CD4-positive, alpha-beta T cell treated with Interferon alpha-2 for 1 hour (primary cell): Measurements from ENCODE around the gene RAB10.

Experiments
- DNase-seq, 2 donors: peaks; one replicate each; pipeline ENCODE4 v3.0.0-alpha.2; 2020 to 2022

RAB10 gene

DNA sequence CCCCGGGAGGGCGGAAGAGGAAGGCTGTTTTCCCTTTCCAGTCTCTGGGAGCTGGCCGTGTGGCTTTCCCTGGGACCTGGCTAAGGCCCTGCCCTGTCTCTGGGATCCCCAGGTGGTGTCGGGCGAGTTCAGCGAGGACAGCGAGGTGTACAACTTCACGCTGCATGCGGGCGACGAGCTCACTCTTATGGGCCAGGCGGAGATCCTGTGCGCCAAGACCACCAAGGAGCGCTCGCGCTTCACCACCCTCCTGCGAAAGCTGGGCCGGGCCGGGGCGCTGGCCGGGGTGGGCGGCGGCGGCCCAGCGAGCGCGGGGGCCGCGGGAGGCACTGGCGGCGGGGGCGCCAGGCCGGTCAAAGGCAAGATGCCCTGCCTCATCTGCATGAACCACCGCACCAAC lies 150.2 kb downstream of the RAB10 start:
- no peak for DNase-seq

DNA sequence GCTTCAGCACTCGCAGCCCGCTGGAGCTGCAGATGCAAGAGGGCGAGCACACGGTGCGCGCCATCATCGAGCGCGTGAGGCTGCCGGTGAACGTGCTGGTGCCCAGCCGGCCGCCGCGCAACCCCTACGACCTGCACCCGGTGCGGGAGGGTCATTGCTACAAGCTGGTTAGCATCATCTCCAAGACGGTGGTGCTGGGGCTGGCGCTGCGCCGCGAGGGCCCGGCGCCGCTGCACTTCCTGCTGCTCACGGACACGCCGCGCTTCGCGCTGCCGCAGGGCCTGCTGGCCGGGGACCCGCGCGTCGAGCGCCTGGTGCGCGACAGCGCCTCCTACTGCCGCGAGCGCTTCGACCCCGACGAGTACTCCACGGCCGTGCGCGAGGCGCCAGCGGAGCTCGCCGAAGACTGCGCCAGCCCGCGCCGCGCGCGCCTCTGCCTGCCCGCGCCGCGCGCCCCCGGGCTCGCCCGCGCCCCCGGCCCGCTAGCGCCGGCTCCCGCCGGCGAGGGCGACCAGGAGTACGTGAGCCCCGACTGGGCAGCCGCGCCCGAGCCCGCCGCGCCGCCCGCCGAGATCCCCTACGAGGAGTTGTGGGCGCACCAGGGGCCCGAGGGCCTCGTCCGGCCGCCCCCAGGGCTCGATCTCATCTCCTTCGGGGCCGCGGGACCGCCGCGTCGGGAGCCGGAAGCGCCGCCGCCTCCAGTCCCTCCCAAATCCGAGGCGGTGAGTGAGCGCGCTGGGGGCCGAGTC lies 150.8 kb downstream of the RAB10 start:
- DNase-seq, result peak; percentile 87 to 91

DNA sequence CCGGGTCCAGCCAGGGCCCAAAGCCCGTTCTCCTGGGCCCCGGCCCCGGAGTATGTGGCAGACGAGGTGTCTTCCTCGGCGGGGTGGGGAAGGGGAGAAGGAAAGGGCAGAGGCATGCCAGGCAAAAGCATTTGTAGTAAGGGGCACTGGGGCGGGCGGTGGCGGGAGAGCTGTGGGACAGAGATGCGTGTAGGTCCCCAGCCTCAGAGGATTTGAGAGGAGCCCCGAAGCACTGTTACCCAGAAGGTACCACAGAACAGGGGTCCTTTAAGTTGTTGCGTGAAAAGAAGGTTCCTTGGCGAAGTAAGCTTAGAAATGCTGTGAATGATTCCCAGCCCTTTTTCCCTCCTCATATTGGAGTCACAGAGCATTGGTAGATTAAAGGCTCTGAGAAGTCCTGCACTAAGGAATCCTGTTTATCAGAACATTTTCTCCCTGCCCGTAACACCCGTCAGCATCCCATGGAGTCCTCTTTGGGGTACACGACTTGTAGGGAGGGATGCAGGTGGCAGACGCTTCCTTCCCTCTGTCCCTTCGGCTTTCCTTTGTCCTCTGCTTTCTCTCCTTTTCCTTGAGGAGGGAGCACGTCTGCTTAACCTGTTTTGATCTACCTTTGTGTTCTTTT lies 151.5 kb downstream of the RAB10 start:
- DNase-seq, result no peak

DNA sequence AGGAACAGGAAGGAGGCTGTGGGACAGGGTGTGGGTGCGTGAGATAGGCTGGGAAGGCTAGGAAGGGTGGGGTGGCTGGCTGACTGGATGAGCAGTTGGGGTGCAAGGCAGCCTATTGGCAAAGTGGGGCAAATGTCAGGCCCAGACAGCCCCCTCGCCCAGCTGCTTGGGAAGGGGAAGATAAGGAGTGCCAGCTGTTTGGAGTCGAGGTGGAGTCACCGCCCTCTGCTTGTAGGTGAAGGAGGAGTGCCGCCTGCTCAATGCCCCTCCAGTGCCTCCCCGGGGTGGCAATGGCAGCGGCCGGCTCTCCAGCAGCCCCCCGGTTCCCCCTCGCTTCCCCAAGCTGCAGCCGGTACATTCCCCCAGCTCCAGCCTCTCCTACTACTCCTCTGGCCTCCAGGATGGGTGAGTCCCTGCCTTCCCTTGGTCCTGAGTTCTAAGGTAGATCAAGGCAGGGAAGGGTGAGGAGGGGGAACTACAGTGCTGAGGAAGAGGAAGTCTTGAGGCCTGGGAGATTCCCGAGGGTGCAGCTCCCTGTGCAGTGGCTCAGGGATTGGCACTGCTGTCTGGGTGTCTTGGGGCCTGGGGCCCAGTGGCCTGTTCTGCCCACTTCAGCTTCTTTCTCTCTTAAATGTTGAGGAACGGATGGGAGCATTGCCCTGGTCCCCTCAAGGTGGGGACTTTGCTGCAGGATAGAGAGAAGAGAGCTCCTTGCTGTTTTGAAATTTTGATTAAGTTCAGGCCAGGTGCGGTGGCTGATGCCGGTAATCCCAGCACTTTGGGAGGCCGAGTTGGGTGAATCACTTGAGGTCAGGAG lies 152.3 kb downstream of the RAB10 start:
- DNase-seq, result no peak
